Thymus (tissue), 11 donors: ENCODE results near the gene ENAH. TPM values are rescaled to one million over a fixed set of nuclear protein-coding genes. Genes with fewer than 3 reads are reported as not detected.
"Not testable (repeated sequence)": the region's sequence is repeated elsewhere in the genome, so short reads cannot be mapped to it uniquely, and the experiment has no call there.

Experiments
- DNase-seq, 9 donors: peaks; one replicate each; pipeline ENCODE4 v3.0.0-alpha.2; 2013; ENCODE audit warnings: low spot score in 9 of 9, low read depth in 6 of 9, missing footprints in 1 of 9
- H3K27ac ChIP-seq, 2 donors: one replicate each; pipeline ENCODE4 v1.5.1; 2013; ENCODE audit warnings: control low read depth in 1 of 2, low read depth in 1 of 2, low read length in 1 of 2, mild to moderate bottlenecking in 1 of 2, moderate library complexity in 1 of 2
- H3K27me3 ChIP-seq, 2 donors: one replicate each; pipeline ENCODE4 v1.5.1; 2013; ENCODE audit warnings: low read length in 1 of 2; ENCODE audit not compliant: control insufficient read depth in 2 of 2, insufficient read depth in 1 of 2
- H3K36me3 ChIP-seq, 2 donors: one replicate each; pipeline ENCODE4 v1.5.1; 2013; ENCODE audit warnings: low read length in 1 of 2, mild to moderate bottlenecking in 1 of 2, moderate library complexity in 1 of 2; ENCODE audit not compliant: control insufficient read depth in 2 of 2, insufficient read depth in 2 of 2
- H3K4me1 ChIP-seq, 2 donors: one replicate each; pipeline ENCODE4 v1.5.1; 2013; ENCODE audit warnings: low read length in 2 of 2; ENCODE audit not compliant: control insufficient read depth in 2 of 2, insufficient read depth in 2 of 2
- H3K4me3 ChIP-seq, 2 donors: one replicate each; pipeline ENCODE4 v1.5.1; 2013; ENCODE audit warnings: low read length in 2 of 2, control low read depth in 1 of 2, mild to moderate bottlenecking in 1 of 2
- H3K9me3 ChIP-seq, 2 donors: one replicate each; pipeline ENCODE4 v1.5.1; 2013; ENCODE audit warnings: low read length in 1 of 2, mild to moderate bottlenecking in 1 of 2; ENCODE audit not compliant: control insufficient read depth in 2 of 2, insufficient read depth in 1 of 2
- WGBS: extraction: QIAGEN DNeasy Blood & Tissue Kit; methylation state at CpG from one replicate; pipeline ENCODE4 v1.1.7; 2013; 5-methylcytosine and 5-hydroxymethylcytosine counted together
- polyA plus RNA-seq: library from polyadenylated mRNA; stranded (reverse); fragments of 200-250 nt; gene quantifications from one replicate; pipeline ENCODE4 v1.2.3, GENCODE V29; 2013
- total RNA-seq: library from RNA; stranded (reverse); fragments of 120-200 nt; gene quantifications from one replicate; pipeline ENCODE4 v1.2.4, GENCODE V29; 2013
- donor health status: healthy.

ENAH gene
- total and polyA plus RNA-seq, 2 donors: 18.3 to 19.5 TPM

DNA sequence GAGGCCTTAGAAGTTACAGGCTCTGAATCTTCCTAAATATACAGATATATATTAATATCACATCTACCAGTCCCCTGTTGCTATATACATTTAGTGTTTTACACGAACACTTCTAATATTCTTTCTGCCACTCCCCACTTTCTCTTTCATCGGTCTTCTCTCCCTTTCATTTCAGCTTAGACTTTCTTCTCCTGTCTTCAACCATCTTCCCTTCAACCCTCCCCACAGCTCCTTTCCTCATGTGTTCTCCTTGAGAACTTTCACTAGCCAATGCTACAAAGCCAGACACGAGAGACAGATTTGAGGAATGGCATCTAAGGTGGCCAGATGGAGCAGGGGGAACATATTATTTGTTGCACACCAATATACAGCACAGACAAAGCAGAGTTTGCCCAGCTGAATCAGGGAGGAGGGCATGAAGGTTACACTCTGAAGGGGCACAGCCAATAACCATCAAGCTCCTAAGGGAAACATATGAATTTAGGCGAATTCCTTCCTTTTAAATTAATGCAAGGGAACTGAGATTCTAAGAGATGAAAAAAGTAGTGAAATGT is 141.0 kb downstream of the ENAH start:
- Histone ChIP-seq H3K27ac (no peak overlapping the region), H3K9me3 (no peaks in the 10 kb centered on the region), H3K4me3 (no peak overlapping the region), H3K36me3 (no peaks in the 10 kb centered on the region), H3K4me1 (no peaks in the 10 kb centered on the region), H3K27me3 (no peaks in the 10 kb centered on the region)
- DNase-seq: no peak
- WGBS: 98% methylated on average over 4 of the region's 4 CpGs

DNA sequence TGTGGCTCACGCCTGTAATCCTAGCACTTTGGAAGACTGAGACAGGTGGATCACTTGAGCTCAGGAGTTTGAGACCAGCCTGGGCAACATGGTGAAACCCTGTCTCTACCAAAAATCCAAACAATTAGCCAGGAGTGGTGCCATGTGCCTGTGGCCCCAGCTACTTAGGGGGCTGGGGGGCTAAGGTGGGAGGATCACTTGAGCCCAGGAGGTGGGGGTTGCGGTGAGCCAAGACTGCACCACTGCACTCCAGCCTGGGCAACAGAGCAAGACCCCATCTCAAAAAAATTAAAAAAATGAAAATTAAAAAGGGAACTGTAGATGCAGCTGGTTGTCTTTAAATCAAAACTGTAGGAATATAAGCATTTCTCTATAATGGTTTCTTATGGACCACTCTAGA is 142.2 kb downstream of the ENAH start:
- 100% methylated on average over 2 of the region's 2 CpGs for WGBS
- H3K4me3 ChIP-seq, H3K27ac ChIP-seq: not testable (repeated sequence)

DNA sequence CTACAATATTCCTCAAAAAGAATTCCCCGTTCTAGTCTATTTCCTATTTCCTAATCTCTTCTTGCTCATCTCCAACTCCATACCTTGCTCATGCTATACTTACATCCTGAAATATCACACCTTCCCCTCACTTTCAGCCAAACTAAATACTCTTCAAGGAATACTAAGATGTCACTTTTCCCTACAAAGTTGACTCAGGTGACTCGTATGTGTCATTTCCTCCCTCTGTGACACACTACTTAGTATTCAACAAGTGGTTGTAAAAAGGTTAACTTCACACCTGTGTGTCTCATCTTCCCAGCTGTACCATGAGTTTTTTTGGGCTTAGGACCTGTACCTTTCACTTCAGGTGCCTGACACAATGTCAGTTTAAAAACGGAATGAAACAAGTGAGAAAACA is 143.2 kb downstream of the ENAH start:
- Histone ChIP-seq H3K4me3 (no peak overlapping the region), H3K9me3 (no peaks in the 10 kb centered on the region), H3K36me3 (no peaks in the 10 kb centered on the region), H3K27ac (no peak overlapping the region), H3K4me1 (no peaks in the 10 kb centered on the region), H3K27me3 (no peaks in the 10 kb centered on the region)
- no peak for DNase-seq
- 95% methylated on average over 3 of the region's 3 CpGs for WGBS

More for the DNA sequence above, 142.2 kb downstream of the ENAH start:
- not testable (repeated sequence) for H3K9me3 ChIP-seq, DNase-seq, H3K27me3 ChIP-seq, H3K36me3 ChIP-seq, H3K4me1 ChIP-seq

DNA sequence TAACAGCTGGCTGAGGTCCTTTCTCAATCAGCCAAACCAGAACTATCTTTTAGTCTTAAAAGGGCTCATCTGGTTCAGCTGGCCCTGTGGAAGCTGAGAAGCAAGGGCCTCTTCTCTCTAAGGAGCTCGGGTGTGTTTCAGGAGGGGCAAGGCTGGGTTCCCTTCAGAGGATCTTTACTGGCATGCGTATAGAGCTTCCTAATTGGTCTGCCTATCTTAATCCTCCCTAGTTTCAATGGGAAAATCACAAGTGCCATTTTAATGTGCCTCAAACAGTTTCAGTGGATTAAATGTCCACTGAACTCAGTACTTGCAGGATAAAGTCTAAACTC is 143.6 kb downstream of the ENAH start:
- WGBS: 98% methylated on average over 2 of the region's 2 CpGs
- H3K9me3 ChIP-seq: no peaks in the 10 kb centered on the region
- no peaks in the 10 kb centered on the region for H3K27me3 ChIP-seq
- DNase-seq: no peak
- no peak overlapping the region for H3K27ac ChIP-seq
- H3K4me3 ChIP-seq: no peak overlapping the region
- H3K4me1 ChIP-seq: no peaks in the 10 kb centered on the region
- H3K36me3 ChIP-seq: no peaks in the 10 kb centered on the region

DNA sequence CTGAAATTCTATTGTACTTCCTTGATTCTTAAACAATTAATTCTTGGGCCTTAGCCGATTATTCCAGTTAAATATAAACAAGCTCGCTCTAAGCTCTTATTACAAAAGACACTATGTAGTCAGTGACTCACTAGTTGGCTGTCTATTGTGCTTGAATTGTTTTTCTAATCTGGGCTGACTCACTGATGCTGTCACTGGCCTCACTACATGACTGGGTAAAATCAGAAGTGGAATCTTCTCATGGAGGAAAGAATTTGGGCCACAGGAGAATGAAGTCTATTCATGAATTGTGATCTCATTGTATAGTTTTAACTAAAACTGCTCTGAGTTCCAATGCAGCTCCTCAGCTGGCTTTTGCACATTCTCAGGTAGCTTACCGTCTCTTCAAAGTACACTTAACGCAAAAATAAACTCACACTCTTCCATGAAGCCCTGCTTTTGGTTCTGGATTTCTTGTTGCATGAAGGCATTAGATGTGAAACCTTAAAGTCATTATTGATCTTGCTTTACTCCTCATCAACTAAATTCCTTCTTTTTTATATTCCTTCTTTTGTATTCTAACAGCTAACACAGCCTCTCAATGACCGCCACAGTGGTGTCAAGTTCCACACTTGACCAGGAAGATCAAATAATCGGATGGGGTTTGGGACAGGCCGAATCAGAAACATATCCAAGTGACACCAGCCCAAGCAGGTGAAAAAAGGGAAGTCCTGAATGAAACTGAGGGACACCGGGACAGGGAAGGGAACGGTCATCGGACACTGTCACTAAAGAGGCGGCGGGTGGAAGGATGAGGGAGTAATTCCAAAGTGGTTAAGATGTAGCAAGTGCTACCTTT is 144.2 kb downstream of the ENAH start:
- Histone ChIP-seq H3K27me3 (no peaks in the 10 kb centered on the region), H3K27ac (no peak overlapping the region), H3K9me3 (no peaks in the 10 kb centered on the region), H3K36me3 (no peaks in the 10 kb centered on the region), H3K4me3 (no peak overlapping the region), H3K4me1 (no peaks in the 10 kb centered on the region)
- no peak for DNase-seq
- WGBS: 87% methylated on average over 12 of the region's 12 CpGs

GRCh38 chr1:225506727-225507126 is 146.2 kb downstream of the ENAH start:
- WGBS: 95% methylated on average over 1 of the region's 1 CpG
- Histone ChIP-seq H3K4me3 (no peak overlapping the region), H3K36me3 (no peaks in the 10 kb centered on the region), H3K27me3 (no peaks in the 10 kb centered on the region), H3K27ac (no peak overlapping the region), H3K9me3 (no peaks in the 10 kb centered on the region), H3K4me1 (no peaks in the 10 kb centered on the region)
- no peak for DNase-seq

DNA sequence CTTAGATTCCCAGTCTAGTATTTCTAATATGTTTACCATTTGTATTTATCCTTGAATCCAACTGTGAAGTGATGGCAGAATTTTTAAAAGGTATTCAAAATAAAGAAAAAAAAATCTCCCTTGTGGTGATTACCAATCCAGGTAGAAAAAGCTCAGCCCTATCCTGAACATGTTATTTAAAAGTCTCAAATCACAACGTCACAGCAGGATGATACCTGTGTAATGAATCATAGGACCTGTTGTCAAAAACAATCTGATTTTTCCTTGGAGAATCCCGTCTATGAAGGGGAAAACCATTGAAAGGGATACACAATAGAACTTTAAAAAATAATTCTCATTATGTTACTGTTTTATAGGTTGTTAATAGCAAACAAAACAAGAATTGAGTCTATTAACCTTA is 148.1 kb downstream of the ENAH start:
- 93% methylated on average over 2 of the region's 2 CpGs for WGBS
- H3K27me3 ChIP-seq: no peaks in the 10 kb centered on the region
- no peak overlapping the region for H3K27ac ChIP-seq
- H3K36me3 ChIP-seq: no peaks in the 10 kb centered on the region
- no peaks in the 10 kb centered on the region for H3K4me1 ChIP-seq
- no peak for DNase-seq
- no peak overlapping the region for H3K4me3 ChIP-seq
- H3K9me3 ChIP-seq: no peaks in the 10 kb centered on the region

DNA sequence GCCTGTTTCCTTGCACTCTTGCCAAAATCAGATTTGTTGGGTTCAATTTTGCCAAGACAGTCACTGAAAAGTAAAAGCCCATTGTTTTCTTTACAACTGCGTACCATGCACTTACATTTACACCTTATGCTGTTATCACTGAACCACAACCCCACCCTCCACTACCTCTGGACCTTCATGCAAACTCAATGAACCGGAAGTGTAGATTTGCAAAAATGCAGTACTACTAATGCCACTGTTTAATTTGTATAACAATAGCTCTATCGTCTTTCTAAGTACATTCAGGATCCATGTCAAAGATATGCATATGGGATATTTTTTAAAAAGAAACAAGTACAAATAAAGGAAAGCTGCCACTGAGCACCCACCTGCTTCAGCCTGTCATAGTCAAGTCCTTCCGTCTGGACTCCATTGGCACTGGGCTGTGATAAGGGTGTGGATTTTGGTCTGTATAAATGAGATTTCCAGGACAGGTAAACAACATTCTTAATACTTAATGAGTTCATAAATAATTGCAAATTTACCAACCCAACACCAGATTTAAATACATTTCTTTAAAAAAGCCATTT is 152.2 kb downstream of the ENAH start:
- 96% methylated on average over 4 of the region's 4 CpGs for WGBS
- DNase-seq: no peak
- Histone ChIP-seq H3K9me3 (no peaks in the 10 kb centered on the region), H3K4me3 (no peak overlapping the region), H3K27ac (no peak overlapping the region), H3K36me3 (no peaks in the 10 kb centered on the region), H3K27me3 (no peaks in the 10 kb centered on the region), H3K4me1 (no peaks in the 10 kb centered on the region)

DNA sequence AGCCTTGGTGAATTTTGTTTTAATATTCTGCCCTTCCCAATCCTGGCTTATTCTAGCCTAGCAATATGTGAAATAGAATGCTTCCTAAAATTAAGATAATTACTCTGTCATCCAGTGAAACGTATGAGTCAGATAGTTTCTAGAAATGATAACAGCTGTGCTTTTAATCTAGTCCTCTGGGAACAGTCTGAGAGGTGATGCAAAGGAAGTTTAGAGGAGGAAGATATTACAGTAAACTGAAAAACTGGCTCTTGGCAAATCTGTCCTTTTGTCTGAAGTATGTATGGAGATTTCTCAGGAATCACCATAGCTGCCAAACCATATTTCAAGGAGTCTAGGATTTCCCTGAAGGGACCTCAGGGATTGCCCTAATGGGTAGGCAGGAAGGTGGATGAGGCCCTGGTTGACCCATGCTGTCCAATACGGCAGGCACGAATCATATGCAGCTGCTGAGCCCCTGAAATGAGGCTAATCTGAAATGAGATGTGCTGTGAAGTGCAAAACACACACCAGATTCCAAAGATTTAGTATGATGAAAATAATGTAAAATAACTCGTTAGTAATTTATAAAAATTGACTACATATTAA is 154.3 kb downstream of the ENAH start:
- 92% methylated on average over 4 of the region's 4 CpGs for WGBS
- H3K27me3 ChIP-seq: no peaks in the 10 kb centered on the region
- H3K27ac ChIP-seq: no peak overlapping the region
- no peaks in the 10 kb centered on the region for H3K36me3 ChIP-seq
- no peaks in the 10 kb centered on the region for H3K4me1 ChIP-seq
- no peak overlapping the region for H3K4me3 ChIP-seq
- no peak for DNase-seq
- no peaks in the 10 kb centered on the region for H3K9me3 ChIP-seq
